22Rv1 (cell line): ENCODE results near the gene ATP8B3.

Source experiments
- ZFX ChIP-seq: fragments of 450-650 bp; IDR thresholded peaks from 2 replicates; pipeline ENCODE4 v1.6.1; 2017; ENCODE audit warnings: antibody characterized with exemption, borderline replicate concordance
- TF ChIP-seq, protein P1 (sequence below): fragments of 450-650 bp; IDR thresholded peaks from 2 replicates; pipeline ENCODE4 v1.5.1; 2017; ENCODE audit warnings: mild to moderate bottlenecking

- TF ChIP-seq, protein P1, sequence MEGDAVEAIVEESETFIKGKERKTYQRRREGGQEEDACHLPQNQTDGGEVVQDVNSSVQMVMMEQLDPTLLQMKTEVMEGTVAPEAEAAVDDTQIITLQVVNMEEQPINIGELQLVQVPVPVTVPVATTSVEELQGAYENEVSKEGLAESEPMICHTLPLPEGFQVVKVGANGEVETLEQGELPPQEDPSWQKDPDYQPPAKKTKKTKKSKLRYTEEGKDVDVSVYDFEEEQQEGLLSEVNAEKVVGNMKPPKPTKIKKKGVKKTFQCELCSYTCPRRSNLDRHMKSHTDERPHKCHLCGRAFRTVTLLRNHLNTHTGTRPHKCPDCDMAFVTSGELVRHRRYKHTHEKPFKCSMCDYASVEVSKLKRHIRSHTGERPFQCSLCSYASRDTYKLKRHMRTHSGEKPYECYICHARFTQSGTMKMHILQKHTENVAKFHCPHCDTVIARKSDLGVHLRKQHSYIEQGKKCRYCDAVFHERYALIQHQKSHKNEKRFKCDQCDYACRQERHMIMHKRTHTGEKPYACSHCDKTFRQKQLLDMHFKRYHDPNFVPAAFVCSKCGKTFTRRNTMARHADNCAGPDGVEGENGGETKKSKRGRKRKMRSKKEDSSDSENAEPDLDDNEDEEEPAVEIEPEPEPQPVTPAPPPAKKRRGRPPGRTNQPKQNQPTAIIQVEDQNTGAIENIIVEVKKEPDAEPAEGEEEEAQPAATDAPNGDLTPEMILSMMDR, result peak; percentile 92
- TF ChIP-seq ZFX, result no peak
These were observed 36.5 kb upstream of the ATP8B3 start, which contains the start of gene REXO1 for GRCh38 chr19:1848399-1849131.
